Upper lobe of right lung (tissue), 1 donor: ENCODE measurements around the gene PRR30. TPM values are rescaled to one million over a fixed set of nuclear protein-coding genes. Genes with fewer than 3 reads are reported as not detected.
"Not testable (repeated sequence)": the region's sequence is repeated elsewhere in the genome, so short reads cannot be mapped to it uniquely, and the experiment has no call there.

Source experiments
- ATAC-seq: fragments of 200-7000 bp; cut with Tn5 transposase; one replicate; pipeline ENCODE4 v1.9.1; 2020; ENCODE audit warnings: mild to moderate bottlenecking, moderate library complexity
- DNase-seq: peaks from one replicate; pipeline ENCODE4 v3.0.0-alpha.2; 2020
- H3K27ac ChIP-seq: fragments of 200-600 bp; one replicate; pipeline ENCODE4 v1.8.0; 2022
- H3K27me3 ChIP-seq: fragments of 200-600 bp; one replicate; pipeline ENCODE4 v1.8.0; 2022; ENCODE audit warnings: mild to moderate bottlenecking
- H3K36me3 ChIP-seq: fragments of 200-600 bp; one replicate; pipeline ENCODE4 v1.8.0; 2022
- H3K4me1 ChIP-seq: fragments of 200-600 bp; one replicate; pipeline ENCODE4 v1.8.0; 2022
- H3K4me3 ChIP-seq: fragments of 200-600 bp; one replicate; pipeline ENCODE4 v1.8.0; 2022; ENCODE audit warnings: mild to moderate bottlenecking
- H3K9me3 ChIP-seq: fragments of 200-600 bp; one replicate; pipeline ENCODE4 v1.8.0; 2022
- intact Hi-C: fragments of 100-400 bp; cut with DNase I; formaldehyde crosslinking; loops from one replicate; pipeline ENCODE4 v1.11.0; 2022
- total RNA-seq: library from RNA; stranded (reverse); fragmentation: NEBNext Ultra II Directional; extraction: Animal tissue kit (Norgen Biotek cat#: 25700); gene quantifications from one replicate; pipeline ENCODE4 v1.2.1, GENCODE V29; 2021
- TF ChIP-seq, protein P1 (sequence below): fragments of 200-600 bp; IDR thresholded peaks from one replicate; pipeline ENCODE4 v1.8.0; 2022; ENCODE audit warnings: antibody characterized with exemption
- donor health status: DM: no; HTN: yes; CAD: no; lungs with severe emphysema.

PRR30 gene
- total RNA-seq, 1 donor from 2014 or later = not detected

DNA sequence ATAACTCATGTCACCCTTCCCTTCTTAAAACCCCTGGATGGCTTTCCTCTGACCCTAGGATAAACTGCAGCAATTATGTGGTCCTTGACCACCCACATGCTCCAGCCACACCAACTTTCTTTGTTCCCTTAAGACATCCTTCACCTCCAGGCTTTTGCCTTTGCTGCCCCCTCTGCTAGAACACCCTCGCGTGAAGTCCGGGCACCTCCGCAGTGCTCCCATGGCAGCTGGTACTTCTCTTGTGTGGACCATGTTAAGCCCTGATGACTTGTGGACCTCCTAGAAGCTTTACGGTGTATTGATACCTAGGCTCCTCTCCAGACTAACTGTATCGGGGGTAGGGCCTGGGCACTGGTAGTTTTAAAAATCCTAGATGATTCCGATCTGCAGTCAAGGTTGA lies 16.4 kb downstream of the PRR30 start:
- Histone ChIP-seq H3K27me3 (peaks cover 17% of the 10 kb centered on the region), H3K9me3 (no peaks in the 10 kb centered on the region), H3K27ac (peak overlapping the region; percentile 55), H3K4me1 (peaks cover 10% of the 10 kb centered on the region), H3K4me3 (peak overlapping the region; percentile 62), H3K36me3 (no peaks in the 10 kb centered on the region)
- DNase-seq (no peak), ATAC-seq (no peak)
- TF ChIP-seq, protein P1, sequence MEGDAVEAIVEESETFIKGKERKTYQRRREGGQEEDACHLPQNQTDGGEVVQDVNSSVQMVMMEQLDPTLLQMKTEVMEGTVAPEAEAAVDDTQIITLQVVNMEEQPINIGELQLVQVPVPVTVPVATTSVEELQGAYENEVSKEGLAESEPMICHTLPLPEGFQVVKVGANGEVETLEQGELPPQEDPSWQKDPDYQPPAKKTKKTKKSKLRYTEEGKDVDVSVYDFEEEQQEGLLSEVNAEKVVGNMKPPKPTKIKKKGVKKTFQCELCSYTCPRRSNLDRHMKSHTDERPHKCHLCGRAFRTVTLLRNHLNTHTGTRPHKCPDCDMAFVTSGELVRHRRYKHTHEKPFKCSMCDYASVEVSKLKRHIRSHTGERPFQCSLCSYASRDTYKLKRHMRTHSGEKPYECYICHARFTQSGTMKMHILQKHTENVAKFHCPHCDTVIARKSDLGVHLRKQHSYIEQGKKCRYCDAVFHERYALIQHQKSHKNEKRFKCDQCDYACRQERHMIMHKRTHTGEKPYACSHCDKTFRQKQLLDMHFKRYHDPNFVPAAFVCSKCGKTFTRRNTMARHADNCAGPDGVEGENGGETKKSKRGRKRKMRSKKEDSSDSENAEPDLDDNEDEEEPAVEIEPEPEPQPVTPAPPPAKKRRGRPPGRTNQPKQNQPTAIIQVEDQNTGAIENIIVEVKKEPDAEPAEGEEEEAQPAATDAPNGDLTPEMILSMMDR = no peak
- intact Hi-C loops = no loop called here

GRCh38 chr2:27121906-27122305 lies 17.3 kb downstream of the PRR30 start:
- intact Hi-C loops = no loop called here
- no peak for DNase-seq
- Histone ChIP-seq H3K9me3 (no peaks in the 10 kb centered on the region), H3K27ac (no peak overlapping the region), H3K27me3 (peaks cover 25% of the 10 kb centered on the region), H3K36me3 (no peaks in the 10 kb centered on the region), H3K4me3 (no peak overlapping the region), H3K4me1 (peaks cover 10% of the 10 kb centered on the region)
- ATAC-seq = no peak
- TF ChIP-seq, protein P1 = no peak

- Histone ChIP-seq H3K4me3 (peak overlapping the region; percentile 30), H3K27me3 (peaks cover 26% of the 10 kb centered on the region), H3K4me1 (peaks cover 10% of the 10 kb centered on the region)
- intact Hi-C loops, H3K27ac ChIP-seq, H3K36me3 ChIP-seq, DNase-seq, H3K9me3 ChIP-seq, ATAC-seq: not testable (repeated sequence)
Observed at GRCh38 chr2:27119330-27119670, 19.9 kb downstream of the PRR30 start.

DNA sequence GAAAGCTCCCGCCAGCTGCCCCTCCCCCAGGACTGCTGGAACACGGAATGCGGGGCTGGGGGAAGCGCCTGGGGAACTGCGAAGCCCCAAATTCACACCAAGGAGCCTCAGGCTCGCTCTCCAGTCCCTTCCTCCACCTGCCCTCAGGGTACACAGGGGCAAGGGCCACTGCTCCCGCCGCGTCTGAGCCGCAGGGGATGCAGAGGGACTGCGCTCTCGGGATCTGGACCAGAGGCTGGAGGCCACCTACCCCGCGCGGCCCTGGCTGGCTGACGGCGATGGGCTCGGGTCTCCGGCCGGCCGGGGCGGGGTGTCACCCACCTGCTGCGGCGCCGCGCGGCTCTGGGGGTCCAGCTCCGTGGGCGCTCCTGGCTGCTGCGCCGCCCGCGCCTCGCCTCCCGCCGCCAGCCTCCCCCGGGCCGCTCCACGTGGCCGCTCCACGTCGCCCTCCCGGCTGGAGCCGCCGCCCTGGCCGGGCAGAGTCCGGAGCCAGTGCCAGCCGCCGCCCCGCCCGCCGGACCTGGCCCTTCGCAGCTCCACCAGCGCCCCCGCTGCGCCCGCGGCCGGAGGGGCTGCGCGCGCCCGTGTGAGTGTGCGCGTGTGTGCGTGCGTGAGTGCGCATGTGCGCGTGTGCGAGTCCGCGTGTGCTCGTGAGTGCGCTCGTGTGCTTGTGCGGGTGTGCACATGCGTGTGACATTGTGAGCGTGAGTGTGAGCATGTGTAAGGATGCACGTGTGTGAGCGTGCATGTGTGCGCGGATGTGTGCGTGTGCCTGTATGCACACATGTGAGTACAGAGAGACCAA lies 20.5 kb downstream of the PRR30 start, which contains the start of gene CGREF1:
TSS of gene CGREF1 (minus strand) at position 604 of the 805 bp plus-strand sequence. CDS start 14,762 bp downstream, outside the sequence.
- Histone ChIP-seq H3K9me3 (no peaks in the 10 kb centered on the region), H3K27me3 (peaks cover 26% of the 10 kb centered on the region), H3K27ac (no peak within 1 kb of the TSS), H3K4me3 (peak within 1 kb of the TSS; percentile 30), H3K36me3 (no peaks in the 10 kb centered on the region), H3K4me1 (peaks cover 10% of the 10 kb centered on the region)
- intact Hi-C loops = no loop called here
- TF ChIP-seq, protein P1 = no peak
- DNase-seq = no peak
- peak; percentile 25 for ATAC-seq

DNA sequence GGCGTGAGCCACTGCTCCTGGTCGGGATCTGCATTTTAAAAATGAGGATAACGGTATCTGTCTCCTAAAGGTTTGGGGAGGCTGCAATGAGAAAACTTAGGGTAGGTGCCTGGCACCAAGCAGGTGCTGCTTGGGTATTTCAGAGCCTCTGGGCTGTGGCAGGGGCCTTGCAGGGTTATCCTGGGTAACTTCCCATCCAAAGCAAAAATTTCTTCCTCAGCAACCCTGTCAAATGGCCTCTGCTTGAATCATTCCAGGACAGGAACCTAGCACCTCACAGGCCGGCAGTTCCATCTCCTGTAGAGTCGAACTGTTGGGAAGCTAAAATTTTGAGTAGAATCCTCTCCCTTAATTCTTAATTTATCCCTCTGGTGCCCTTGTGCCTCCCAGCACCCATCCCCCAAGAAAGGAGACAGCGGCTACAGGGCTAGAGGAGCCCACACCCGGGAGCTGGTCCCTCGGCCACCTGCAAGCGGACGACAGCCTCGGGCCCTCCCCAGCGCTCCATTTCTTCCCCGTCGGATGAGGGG lies 21.1 kb downstream of the PRR30 start:
- H3K4me1 ChIP-seq = peaks cover 7% of the 10 kb centered on the region
- intact Hi-C loops = no loop called here
- DNase-seq = no peak
- H3K27ac ChIP-seq = no peak overlapping the region
- TF ChIP-seq, protein P1 = no peak
- no peaks in the 10 kb centered on the region for H3K36me3 ChIP-seq
- H3K4me3 ChIP-seq = peak overlapping the region; percentile 30
- no peaks in the 10 kb centered on the region for H3K9me3 ChIP-seq
- peaks cover 26% of the 10 kb centered on the region for H3K27me3 ChIP-seq
- ATAC-seq = no peak

- Histone ChIP-seq H3K36me3 (no peaks in the 10 kb centered on the region), H3K27me3 (peaks cover 26% of the 10 kb centered on the region), H3K4me1 (peaks cover 7% of the 10 kb centered on the region), H3K9me3 (no peaks in the 10 kb centered on the region), H3K27ac (no peak overlapping the region), H3K4me3 (no peak overlapping the region)
- no peak for ATAC-seq
- TF ChIP-seq, protein P1 = no peak
- intact Hi-C loops = no loop called here
- DNase-seq = no peak
Observed at GRCh38 chr2:27115519-27115918, 23.7 kb downstream of the PRR30 start.

DNA sequence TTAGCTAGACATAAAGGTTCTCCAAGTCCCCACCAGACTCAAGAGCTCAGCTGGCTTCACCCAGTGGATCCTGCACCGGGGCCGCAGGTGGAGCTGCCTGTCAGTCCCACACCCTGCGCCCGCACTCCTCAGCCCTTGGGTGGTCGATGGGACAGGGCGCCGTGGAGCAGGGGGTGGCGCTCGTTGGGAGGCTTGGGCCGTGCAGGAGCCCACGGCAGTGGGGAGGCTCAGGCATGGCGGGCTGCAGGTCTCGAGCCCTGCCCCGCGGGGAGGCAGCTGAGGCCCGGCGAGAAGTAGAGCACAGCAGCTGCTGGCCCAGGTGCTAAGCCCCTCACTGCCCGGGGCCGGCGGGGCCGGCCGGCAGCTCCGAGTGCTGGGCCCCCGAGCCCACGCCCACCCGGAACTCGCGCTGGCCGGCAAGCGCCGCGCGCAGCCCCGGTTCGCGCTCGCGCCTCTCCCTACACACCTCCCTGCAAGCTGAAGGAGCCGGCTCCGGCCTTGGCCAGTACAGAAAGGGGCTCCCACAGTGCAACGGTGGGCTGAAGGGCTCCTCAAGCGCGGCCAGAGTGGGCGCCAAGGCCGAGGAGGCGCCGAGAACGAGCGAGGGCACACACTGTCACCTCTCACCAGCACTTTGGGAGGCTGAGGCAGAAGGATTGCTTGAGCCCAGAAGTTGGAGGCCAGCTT lies 27.7 kb downstream of the PRR30 start:
- H3K9me3 ChIP-seq, H3K4me3 ChIP-seq, H3K4me1 ChIP-seq, ATAC-seq, intact Hi-C loops, H3K27ac ChIP-seq, H3K27me3 ChIP-seq, DNase-seq, H3K36me3 ChIP-seq: not testable (repeated sequence)

GRCh38 chr2:27110603-27111352 lies 28.4 kb downstream of the PRR30 start:
- ATAC-seq, H3K27ac ChIP-seq, H3K4me3 ChIP-seq, DNase-seq, H3K4me1 ChIP-seq, intact Hi-C loops, H3K36me3 ChIP-seq, H3K9me3 ChIP-seq, H3K27me3 ChIP-seq: not testable (repeated sequence)
